SK-N-MC (cell line): ENCODE results near the gene GAL.

Experiments used
- DNase-seq: peaks from one replicate; pipeline ENCODE4 v3.0.0-alpha.2; 2011; ENCODE audit warnings: low read depth, low spot score
- H3K27ac ChIP-seq: fragments of 200-600 bp; sonication (generic); 2 replicates; pipeline ENCODE4 v1.5.1; 2016; ENCODE audit warnings: mixed run types
- H3K36me3 ChIP-seq: fragments of 200-600 bp; sonication (generic); 2 replicates; pipeline ENCODE4 v1.6.1; 2017; ENCODE audit warnings: antibody characterized with exemption, low read length, mixed read lengths; ENCODE audit not compliant: insufficient read depth
- H3K4me3 ChIP-seq: fragments of 200-600 bp; sonication (generic); 2 replicates; pipeline ENCODE4 v1.5.1; 2016
- H3K9ac ChIP-seq: fragments of 200-600 bp; sonication (generic); 2 replicates; pipeline ENCODE4 v1.8.0; 2017; ENCODE audit warnings: mixed run types, mixed read lengths; ENCODE audit not compliant: insufficient read length
- H3K9me3 ChIP-seq: fragments of 200-600 bp; sonication (generic); 2 replicates; pipeline ENCODE4 v1.6.1; 2017; ENCODE audit warnings: low read depth, mild to moderate bottlenecking, antibody characterized with exemption, low read length, moderate library complexity, mixed read lengths
- EZH2 ChIP-seq: fragments of 200-600 bp; sonication (generic); IDR thresholded peaks from one replicate; pipeline ENCODE4 v1.6.1; 2017; ENCODE audit warnings: antibody characterized with exemption
- FOXP2 ChIP-seq: optimal IDR thresholded peaks from 2 replicates; pipeline ENCODE3; 2011; ENCODE audit warnings: mild to moderate bottlenecking, moderate library complexity; ENCODE audit not compliant: insufficient read depth; ENCODE audit errors: extremely low read length, control extremely low read depth
- POLR2AphosphoS5 ChIP-seq: IDR thresholded peaks from 2 replicates; pipeline ENCODE4 v1.6.1; 2012; ENCODE audit warnings: mild to moderate bottlenecking, low read depth, low read length, borderline replicate concordance

The GAL gene

GRCh38 chr11:68685656-68686380 is 1.5 kb downstream of the GAL start:
- TF ChIP-seq POLR2AphosphoS5 (no peak), FOXP2 (no peak), EZH2 (no peak)
- no peak overlapping the region for H3K27ac ChIP-seq
- H3K9me3 ChIP-seq: no peaks in the 10 kb centered on the region
- H3K36me3 ChIP-seq: no peaks in the 10 kb centered on the region
- no peak overlapping the region for H3K9ac ChIP-seq
- no peak overlapping the region for H3K4me3 ChIP-seq
- DNase-seq: no peak

- Histone ChIP-seq H3K27ac (no peak overlapping the region), H3K4me3 (no peak overlapping the region), H3K9me3 (no peaks in the 10 kb centered on the region), H3K9ac (no peak overlapping the region), H3K36me3 (no peaks in the 10 kb centered on the region)
- DNase-seq: no peak
- no peak for TF ChIP-seq EZH2
- TF ChIP-seq POLR2AphosphoS5: no peak
- no peak for TF ChIP-seq FOXP2
Observed at GRCh38 chr11:68686486-68686885, 2.1 kb downstream of the GAL start.

- H3K27ac ChIP-seq: no peak overlapping the region
- no peak for DNase-seq
- no peak overlapping the region for H3K9ac ChIP-seq
- H3K4me3 ChIP-seq: no peak overlapping the region
- no peak for TF ChIP-seq EZH2
- no peak for TF ChIP-seq FOXP2
- no peak for TF ChIP-seq POLR2AphosphoS5
- H3K9me3 ChIP-seq: no peaks in the 10 kb centered on the region
- H3K36me3 ChIP-seq: no peaks in the 10 kb centered on the region
Observed at GRCh38 chr11:68687311-68687710, 3.0 kb downstream of the GAL start.

GRCh38 chr11:68687986-68688385 is 3.6 kb downstream of the GAL start:
- no peak overlapping the region for H3K4me3 ChIP-seq
- DNase-seq: no peak
- no peaks in the 10 kb centered on the region for H3K9me3 ChIP-seq
- H3K9ac ChIP-seq: no peak overlapping the region
- TF ChIP-seq EZH2 (no peak), FOXP2 (no peak), POLR2AphosphoS5 (no peak)
- no peaks in the 10 kb centered on the region for H3K36me3 ChIP-seq
- H3K27ac ChIP-seq: no peak overlapping the region

GRCh38 chr11:68688881-68689280 is 4.5 kb downstream of the GAL start:
- Histone ChIP-seq H3K9me3 (no peaks in the 10 kb centered on the region), H3K27ac (no peak overlapping the region), H3K4me3 (no peak overlapping the region), H3K36me3 (no peaks in the 10 kb centered on the region), H3K9ac (no peak overlapping the region)
- no peak for DNase-seq
- no peak for TF ChIP-seq EZH2
- TF ChIP-seq FOXP2: no peak
- TF ChIP-seq POLR2AphosphoS5: no peak

- no peak overlapping the region; the same call in 1 of the 2 replicates for H3K4me3 ChIP-seq
- DNase-seq: no peak
- no peak for TF ChIP-seq POLR2AphosphoS5
- no peak for TF ChIP-seq FOXP2
- no peak for TF ChIP-seq EZH2
- H3K9ac ChIP-seq: peak overlapping the region; percentile 49
- H3K36me3 ChIP-seq: no peaks in the 10 kb centered on the region
- peak overlapping the region; percentile 49; the same call in 1 of the 2 replicates for H3K27ac ChIP-seq
- H3K9me3 ChIP-seq: no peaks in the 10 kb centered on the region
Observed at GRCh38 chr11:68689737-68690625, 5.6 kb downstream of the GAL start.

GRCh38 chr11:68690671-68691401 is 6.5 kb downstream of the GAL start:
- Histone ChIP-seq H3K9me3 (no peaks in the 10 kb centered on the region), H3K36me3 (no peaks in the 10 kb centered on the region), H3K27ac (peak overlapping the region; percentile 49; the same call in 1 of the 2 replicates), H3K4me3 (peak overlapping the region; percentile 2; the same call in 1 of the 2 replicates), H3K9ac (peak overlapping the region; percentile 49)
- DNase-seq: no peak
- TF ChIP-seq EZH2: no peak
- TF ChIP-seq FOXP2: no peak
- no peak for TF ChIP-seq POLR2AphosphoS5

GRCh38 chr11:68691402-68691784 is 7.0 kb downstream of the GAL start:
- DNase-seq: no peak
- Histone ChIP-seq H3K36me3 (no peaks in the 10 kb centered on the region), H3K9ac (no peak overlapping the region), H3K27ac (no peak overlapping the region), H3K4me3 (no peak overlapping the region), H3K9me3 (no peaks in the 10 kb centered on the region)
- TF ChIP-seq POLR2AphosphoS5 (no peak), FOXP2 (no peak), EZH2 (no peak)
